Activated CD4-positive, alpha-beta memory T cell treated with anti-CD3 and anti-CD28 coated beads, Interleukin-2, amount 10 ng/mL, durations not matched to agents 7 days and 5 days (primary cell): ENCODE measurements around the gene IL17B. TPM values are rescaled to one million over a fixed set of nuclear protein-coding genes. Genes with fewer than 3 reads are reported as not detected.

ENCODE experiments used
- CTCF ChIA-PET: fragments of 350-600 bp; sonication (Branson Sonifier 250); formaldehyde crosslinking; loops from one replicate; lab custom pipeline; 2021; ENCODE audit warnings: antibody characterized with exemption, inconsistent platforms; lab: Charles Lee
- POLR2A ChIA-PET: fragments of 350-600 bp; sonication (Branson Sonifier 250); formaldehyde crosslinking; loops from one replicate; lab custom pipeline; 2021; ENCODE audit warnings: antibody characterized with exemption; lab: Charles Lee
- DNase-seq: peaks from one replicate; pipeline ENCODE4 v3.0.0-alpha.2; 2020
- H3K27ac Mint-ChIP-seq: one replicate; pipeline ENCODE4 v1.8.0; 2021; ENCODE audit warnings: mild to moderate bottlenecking, mixed read lengths
- H3K27me3 Mint-ChIP-seq: one replicate; pipeline ENCODE4 v1.8.0; 2021; ENCODE audit warnings: mixed read lengths
- H3K36me3 Mint-ChIP-seq: one replicate; pipeline ENCODE4 v1.8.0; 2021; ENCODE audit warnings: low read depth, mixed read lengths
- H3K4me1 Mint-ChIP-seq: one replicate; pipeline ENCODE4 v1.8.0; 2021; ENCODE audit warnings: mixed read lengths
- H3K4me3 Mint-ChIP-seq: one replicate; pipeline ENCODE4 v1.8.0; 2021; ENCODE audit warnings: mild to moderate bottlenecking, mixed read lengths
- H3K9me3 Mint-ChIP-seq: one replicate; pipeline ENCODE4 v1.8.0; 2021; ENCODE audit warnings: mixed read lengths
- total RNA-seq, 2 experiments: library from RNA; stranded (reverse); gene quantifications; one replicate each; pipeline ENCODE4 v1.2.3, GENCODE V29; 2021

IL17B gene
- total RNA-seq, 2 experiments from 2014 or later = not detected

- CTCF ChIA-PET = interaction anchor here (0.8 to 1.6 kb wide), 8 partner anchors 8 to 48 kb away, joined by 3 to 7 read pairs (median 3); partner anchors contain the start of gene PCYOX1L
- POLR2A ChIA-PET = interaction anchor here (0.7 to 10.8 kb wide), 2 partner anchors 16 to 210 kb away, joined by 3 to 445 read pairs; partner anchors contain the start of genes CSNK1A1 and PCYOX1L
- peaks cover 7% of the 10 kb centered on the region for H3K36me3 Mint-ChIP-seq
Observed at GRCh38 chr5:149340920-149341319, 38.2 kb downstream of the IL17B start.

GRCh38 chr5:149338364-149338763, 40.7 kb downstream of the IL17B start:
- H3K4me1 Mint-ChIP-seq = peaks cover under 1% of the 10 kb centered on the region
- H3K27me3 Mint-ChIP-seq = peaks cover 16% of the 10 kb centered on the region
- CTCF ChIA-PET = interaction anchor here (0.6 kb wide), 1 partner anchor 28 kb away, joined by 3 read pairs; no protein-coding TSS in a partner anchor
- no peak for DNase-seq
- no peaks in the 10 kb centered on the region for H3K36me3 Mint-ChIP-seq
- no peak overlapping the region for H3K27ac Mint-ChIP-seq
- no peak overlapping the region for H3K4me3 Mint-ChIP-seq
- H3K9me3 Mint-ChIP-seq = no peaks in the 10 kb centered on the region
- POLR2A ChIA-PET = no interaction called here

More at GRCh38 chr5:149340920-149341319, 38.2 kb downstream of the IL17B start:
- H3K4me1 Mint-ChIP-seq = peaks cover 17% of the 10 kb centered on the region
- H3K9me3 Mint-ChIP-seq = no peaks in the 10 kb centered on the region
- H3K4me3 Mint-ChIP-seq = no peak overlapping the region
- H3K27me3 Mint-ChIP-seq = peaks cover 15% of the 10 kb centered on the region
- no peak overlapping the region for H3K27ac Mint-ChIP-seq
- no peak for DNase-seq

GRCh38 chr5:149337736-149338135, 41.4 kb downstream of the IL17B start:
- H3K27ac Mint-ChIP-seq = no peak overlapping the region
- no peaks in the 10 kb centered on the region for H3K9me3 Mint-ChIP-seq
- POLR2A ChIA-PET = no interaction called here
- no peaks in the 10 kb centered on the region for H3K36me3 Mint-ChIP-seq
- no peaks in the 10 kb centered on the region for H3K4me1 Mint-ChIP-seq
- H3K27me3 Mint-ChIP-seq = peaks cover 16% of the 10 kb centered on the region
- no peak overlapping the region for H3K4me3 Mint-ChIP-seq
- no peak for DNase-seq
- CTCF ChIA-PET = interaction anchor here (0.6 kb wide), 1 partner anchor 28 kb away, joined by 3 read pairs; no protein-coding TSS in a partner anchor

- H3K27ac Mint-ChIP-seq = no peak overlapping the region
- no peak for DNase-seq
- CTCF ChIA-PET = interaction anchor here (0.9 to 2.4 kb wide), 6 partner anchors 11 to 34 kb away, joined by 3 to 11 read pairs (median 4); partner anchors contain the start of gene GRPEL2
- H3K4me3 Mint-ChIP-seq = no peak overlapping the region
- H3K9me3 Mint-ChIP-seq = no peaks in the 10 kb centered on the region
- POLR2A ChIA-PET = interaction anchor here (1.2 to 1.9 kb wide), 2 partner anchors 9 to 24 kb away, joined by 5 read pairs; partner anchors contain the start of gene PCYOX1L
- peaks cover 8% of the 10 kb centered on the region for H3K27me3 Mint-ChIP-seq
- H3K36me3 Mint-ChIP-seq = no peaks in the 10 kb centered on the region
- H3K4me1 Mint-ChIP-seq = no peaks in the 10 kb centered on the region
Observed at GRCh38 chr5:149333711-149334443, 45.2 kb downstream of the IL17B start.

GRCh38 chr5:149328177-149328576, 50.9 kb downstream of the IL17B start:
- ChIA-PET POLR2A (no interaction called here), CTCF (no interaction called here)
- H3K4me3 Mint-ChIP-seq = no peak overlapping the region
- DNase-seq = no peak
- H3K36me3 Mint-ChIP-seq = no peaks in the 10 kb centered on the region
- no peaks in the 10 kb centered on the region for H3K4me1 Mint-ChIP-seq
- H3K27me3 Mint-ChIP-seq = no peaks in the 10 kb centered on the region
- H3K27ac Mint-ChIP-seq = no peak overlapping the region
- H3K9me3 Mint-ChIP-seq = no peaks in the 10 kb centered on the region

GRCh38 chr5:149326611-149327010, 52.5 kb downstream of the IL17B start:
- no peak for DNase-seq
- H3K4me3 Mint-ChIP-seq = no peak overlapping the region

GRCh38 chr5:149325894-149326293, 53.2 kb downstream of the IL17B start:
- H3K27ac Mint-ChIP-seq = no peak overlapping the region
- DNase-seq = no peak
- no peaks in the 10 kb centered on the region for H3K36me3 Mint-ChIP-seq
- CTCF ChIA-PET = interaction anchor here (1.6 kb wide), 1 partner anchor 42 kb away, joined by 5 read pairs; no protein-coding TSS in a partner anchor
- POLR2A ChIA-PET = interaction anchor here (1.0 to 1.6 kb wide), 2 partner anchors 32 to 68 kb away, joined by 3 to 8 read pairs; partner anchors contain the start of gene PCYOX1L
- H3K9me3 Mint-ChIP-seq = no peaks in the 10 kb centered on the region
- no peaks in the 10 kb centered on the region for H3K27me3 Mint-ChIP-seq
- H3K4me1 Mint-ChIP-seq = peaks cover 2% of the 10 kb centered on the region
- H3K4me3 Mint-ChIP-seq = no peak overlapping the region

More at GRCh38 chr5:149326611-149327010, 52.5 kb downstream of the IL17B start:
- no peaks in the 10 kb centered on the region for H3K36me3 Mint-ChIP-seq
- ChIA-PET CTCF (interaction anchor here (0.9 to 1.3 kb wide), 2 partner anchors 9 to 45 kb away, joined by 3 to 4 read pairs; no protein-coding TSS in a partner anchor), POLR2A (no interaction called here)
- H3K9me3 Mint-ChIP-seq = no peaks in the 10 kb centered on the region
- H3K4me1 Mint-ChIP-seq = no peaks in the 10 kb centered on the region
- H3K27me3 Mint-ChIP-seq = no peaks in the 10 kb centered on the region
- H3K27ac Mint-ChIP-seq = no peak overlapping the region

- POLR2A ChIA-PET = interaction anchor here (0.7 to 1.6 kb wide), 3 partner anchors 20 to 67 kb away, joined by 3 to 8 read pairs (median 4); partner anchors contain the start of genes GRPEL2 and PCYOX1L
- H3K36me3 Mint-ChIP-seq = no peaks in the 10 kb centered on the region
- no peak for DNase-seq
- CTCF ChIA-PET = interaction anchor here (1.6 kb wide), 1 partner anchor 43 kb away, joined by 5 read pairs; no protein-coding TSS in a partner anchor
- no peak overlapping the region for H3K27ac Mint-ChIP-seq
- H3K27me3 Mint-ChIP-seq = no peaks in the 10 kb centered on the region
- no peaks in the 10 kb centered on the region for H3K9me3 Mint-ChIP-seq
- peaks cover 2% of the 10 kb centered on the region for H3K4me1 Mint-ChIP-seq
- H3K4me3 Mint-ChIP-seq = no peak overlapping the region
Observed at GRCh38 chr5:149325166-149325735, 53.8 kb downstream of the IL17B start.

- no peak overlapping the region for H3K4me3 Mint-ChIP-seq
- ChIA-PET CTCF (interaction anchor here (1.6 to 2.3 kb wide), 2 partner anchors 10 to 44 kb away, joined by 5 to 9 read pairs; no protein-coding TSS in a partner anchor), POLR2A (interaction anchor here (0.7 to 3.3 kb wide), 3 partner anchors 20 to 33 kb away, joined by 4 to 14 read pairs (median 8); partner anchors contain the start of genes GRPEL2 and PCYOX1L)
- H3K27ac Mint-ChIP-seq = no peak overlapping the region
- H3K9me3 Mint-ChIP-seq = no peaks in the 10 kb centered on the region
- peaks cover 2% of the 10 kb centered on the region for H3K4me1 Mint-ChIP-seq
- no peak for DNase-seq
- H3K36me3 Mint-ChIP-seq = no peaks in the 10 kb centered on the region
- H3K27me3 Mint-ChIP-seq = no peaks in the 10 kb centered on the region
Observed at GRCh38 chr5:149324641-149325040, 54.5 kb downstream of the IL17B start.

Other genes starting within 250 kb of the IL17B start
- under 1 TPM; 0.08 to 0.38 TPM for gene ABLIM3, start 237.8 kb downstream of the IL17B start, total RNA-seq
- gene AFAP1L1, start 107.4 kb downstream of the IL17B start, total RNA-seq = not detected
- gene GRPEL2, start 33.8 kb downstream of the IL17B start, total RNA-seq = 10 to 100 TPM; 43.8 to 49.4 TPM
- gene PCYOX1L, start 21.2 kb downstream of the IL17B start, total RNA-seq = 10 to 100 TPM; 41.2 to 42.1 TPM
- 100 to 1,000 TPM; 194 to 203 TPM for gene CSNK1A1, start 172.1 kb upstream of the IL17B start, total RNA-seq
- 1 to 10 TPM in 1 of 2 experiments, under 1 TPM in 1; 0.88 to 1.1 TPM for gene ARHGEF37, start 202.2 kb upstream of the IL17B start, total RNA-seq